GM12865 (cell line): ENCODE measurements around the gene TMEM161A.
A peak's percentile ranks its signal among the peaks of the same experiment; 100 is the strongest.
"Not testable (repeated sequence)": the region's sequence is repeated elsewhere in the genome, so short reads cannot be mapped to it uniquely, and the experiment has no call there.

Experiments used
- DNase-seq: peaks from one replicate; pipeline ENCODE4 v3.0.0; 2010; ENCODE audit warnings: low read depth
- H3K4me3 ChIP-seq: 2 replicates; pipeline ENCODE4 v1.5.1; 2011; ENCODE audit warnings: mild to moderate bottlenecking, low read depth, low read length, control low read depth
- TF ChIP-seq, protein P1 (sequence below): IDR thresholded peaks from 2 replicates; pipeline ENCODE4 v1.5.1; 2011; ENCODE audit warnings: low read length, control low read depth, low read depth, inconsistent platforms; ENCODE audit not compliant: insufficient read depth; ENCODE audit errors: missing control alignments

TMEM161A gene

GRCh38 chr19:19110410-19111135 is 27.7 kb downstream of the TMEM161A start:
- no peak overlapping the region for H3K4me3 ChIP-seq
- DNase-seq: peak; percentile 35
- TF ChIP-seq, protein P1, sequence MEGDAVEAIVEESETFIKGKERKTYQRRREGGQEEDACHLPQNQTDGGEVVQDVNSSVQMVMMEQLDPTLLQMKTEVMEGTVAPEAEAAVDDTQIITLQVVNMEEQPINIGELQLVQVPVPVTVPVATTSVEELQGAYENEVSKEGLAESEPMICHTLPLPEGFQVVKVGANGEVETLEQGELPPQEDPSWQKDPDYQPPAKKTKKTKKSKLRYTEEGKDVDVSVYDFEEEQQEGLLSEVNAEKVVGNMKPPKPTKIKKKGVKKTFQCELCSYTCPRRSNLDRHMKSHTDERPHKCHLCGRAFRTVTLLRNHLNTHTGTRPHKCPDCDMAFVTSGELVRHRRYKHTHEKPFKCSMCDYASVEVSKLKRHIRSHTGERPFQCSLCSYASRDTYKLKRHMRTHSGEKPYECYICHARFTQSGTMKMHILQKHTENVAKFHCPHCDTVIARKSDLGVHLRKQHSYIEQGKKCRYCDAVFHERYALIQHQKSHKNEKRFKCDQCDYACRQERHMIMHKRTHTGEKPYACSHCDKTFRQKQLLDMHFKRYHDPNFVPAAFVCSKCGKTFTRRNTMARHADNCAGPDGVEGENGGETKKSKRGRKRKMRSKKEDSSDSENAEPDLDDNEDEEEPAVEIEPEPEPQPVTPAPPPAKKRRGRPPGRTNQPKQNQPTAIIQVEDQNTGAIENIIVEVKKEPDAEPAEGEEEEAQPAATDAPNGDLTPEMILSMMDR: peak; percentile 28

DNA sequence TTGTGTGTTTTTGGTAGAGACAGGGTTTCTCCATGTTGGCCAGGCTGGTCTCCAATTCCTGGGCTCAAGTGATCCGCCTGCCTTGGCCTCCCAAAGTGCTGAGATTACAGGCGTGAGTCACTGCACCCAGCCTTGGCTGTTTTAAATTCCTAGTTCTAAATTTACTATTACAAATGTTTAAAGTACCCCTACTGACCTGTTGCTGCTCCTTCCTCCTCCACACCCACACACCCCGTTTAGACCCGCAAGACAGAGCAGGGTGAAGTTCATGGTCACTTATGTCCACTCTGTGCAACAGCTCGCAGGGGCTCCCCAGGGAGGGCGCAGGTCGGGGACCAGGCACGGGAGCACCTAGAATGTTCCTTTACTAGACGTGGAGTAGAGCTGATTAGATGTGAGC is 28.7 kb downstream of the TMEM161A start:
- no peak overlapping the region for H3K4me3 ChIP-seq
- no peak for DNase-seq
- TF ChIP-seq, protein P1: no peak

GRCh38 chr19:19107654-19108053 is 30.6 kb downstream of the TMEM161A start:
- no peak overlapping the region for H3K4me3 ChIP-seq
- no peak for DNase-seq
- TF ChIP-seq, protein P1: no peak

GRCh38 chr19:19106938-19107337 is 31.3 kb downstream of the TMEM161A start:
- DNase-seq, H3K4me3 ChIP-seq: not testable (repeated sequence)

GRCh38 chr19:19106056-19106551 is 32.2 kb downstream of the TMEM161A start:
- no peak for DNase-seq
- TF ChIP-seq, protein P1: no peak
- no peak overlapping the region for H3K4me3 ChIP-seq

- TF ChIP-seq, protein P1: no peak
- no peak for DNase-seq
- no peak overlapping the region for H3K4me3 ChIP-seq
These were observed 32.8 kb downstream of the TMEM161A start for GRCh38 chr19:19105365-19106055.

- TF ChIP-seq, protein P1: no peak
- DNase-seq: no peak
- H3K4me3 ChIP-seq: no peak overlapping the region
These were observed 35.1 kb downstream of the TMEM161A start for GRCh38 chr19:19103167-19103566.

DNA sequence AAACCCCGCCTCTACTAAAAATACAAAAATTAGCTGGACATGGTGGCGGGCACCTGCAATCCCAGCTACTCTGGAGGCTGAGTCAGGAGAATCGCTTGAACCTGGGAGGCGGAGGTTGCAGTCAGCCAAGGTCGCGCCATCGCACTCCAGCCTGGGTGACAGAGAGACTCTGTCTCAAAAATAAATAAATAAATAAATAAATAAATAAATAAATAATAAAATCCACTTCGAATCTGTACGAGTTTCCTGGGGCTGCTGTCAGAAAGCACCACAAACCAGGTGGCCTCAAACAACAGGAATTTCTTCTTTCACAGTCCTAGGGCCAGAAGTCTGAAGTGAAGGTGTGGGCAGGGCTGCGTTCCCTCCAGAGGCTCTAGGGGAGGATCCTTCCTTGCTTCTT is 35.7 kb downstream of the TMEM161A start:
- DNase-seq, H3K4me3 ChIP-seq: not testable (repeated sequence)
